Right lobe of liver (tissue), 4 donors: ENCODE results near the gene COQ9.

ENCODE experiments used
- POLR2A ChIP-seq: fragments of 450-650 bp; IDR thresholded peaks from one replicate; pipeline ENCODE4 v1.6.1; 2017; ENCODE audit warnings: antibody characterized with exemption, mild to moderate bottlenecking
- TF ChIP-seq, protein P1 (sequence below), 4 donors: fragments of 200-600 bp in 3 of 4; fragments of 450-650 bp in 1 of 4; IDR thresholded peaks; one replicate each; pipeline versions ENCODE4 v1.5.1 to v1.8.0; 2016 to 2022; ENCODE audit warnings: antibody characterized with exemption in 4 of 4, mild to moderate bottlenecking in 2 of 4
- donor health status: DM: no; HTN: no; CAD: no.
- donor health status: DM: no; HTN: no; CAD: no.
- donor health status: DM: no; HTN: yes; CAD: no.

DNA sequence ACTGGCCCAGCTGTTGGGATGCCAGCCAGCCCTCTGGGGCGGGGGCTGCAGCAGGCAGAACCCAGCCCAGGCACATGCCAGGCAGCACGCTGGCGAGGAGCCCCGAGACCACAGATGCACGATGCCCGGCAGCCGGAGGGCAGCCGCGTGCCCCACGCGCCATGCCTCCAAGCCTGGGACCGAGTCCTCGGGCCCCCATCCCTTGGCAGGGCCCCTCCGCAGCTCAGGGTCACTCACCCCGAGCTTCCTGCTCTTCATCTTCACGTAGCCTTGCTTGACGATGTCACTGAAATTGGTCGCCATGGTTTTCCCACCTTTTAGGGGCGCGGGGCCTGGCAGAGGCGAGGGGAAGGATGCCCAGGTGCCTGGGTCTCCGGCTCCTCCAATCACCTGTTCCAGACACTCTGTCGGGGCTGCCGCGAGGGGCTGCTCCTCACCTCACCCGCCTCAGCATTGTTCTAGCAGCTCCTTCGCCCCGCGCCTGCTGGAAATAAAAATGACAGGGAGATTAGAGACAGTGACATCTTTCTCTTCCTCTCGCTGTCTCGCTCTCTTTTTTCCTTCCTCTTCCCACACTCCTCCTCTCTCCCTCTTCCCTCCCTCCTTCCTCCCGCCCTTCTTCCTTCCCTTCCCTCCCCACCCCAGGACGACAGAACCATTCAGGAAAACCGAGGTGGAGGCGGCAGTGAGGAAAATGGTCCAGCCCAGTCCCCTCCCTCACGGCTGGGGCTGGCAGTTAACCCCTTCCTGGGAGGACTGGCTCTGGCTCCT, 32.1 kb downstream of the COQ9 start:
- TF ChIP-seq, protein P1, sequence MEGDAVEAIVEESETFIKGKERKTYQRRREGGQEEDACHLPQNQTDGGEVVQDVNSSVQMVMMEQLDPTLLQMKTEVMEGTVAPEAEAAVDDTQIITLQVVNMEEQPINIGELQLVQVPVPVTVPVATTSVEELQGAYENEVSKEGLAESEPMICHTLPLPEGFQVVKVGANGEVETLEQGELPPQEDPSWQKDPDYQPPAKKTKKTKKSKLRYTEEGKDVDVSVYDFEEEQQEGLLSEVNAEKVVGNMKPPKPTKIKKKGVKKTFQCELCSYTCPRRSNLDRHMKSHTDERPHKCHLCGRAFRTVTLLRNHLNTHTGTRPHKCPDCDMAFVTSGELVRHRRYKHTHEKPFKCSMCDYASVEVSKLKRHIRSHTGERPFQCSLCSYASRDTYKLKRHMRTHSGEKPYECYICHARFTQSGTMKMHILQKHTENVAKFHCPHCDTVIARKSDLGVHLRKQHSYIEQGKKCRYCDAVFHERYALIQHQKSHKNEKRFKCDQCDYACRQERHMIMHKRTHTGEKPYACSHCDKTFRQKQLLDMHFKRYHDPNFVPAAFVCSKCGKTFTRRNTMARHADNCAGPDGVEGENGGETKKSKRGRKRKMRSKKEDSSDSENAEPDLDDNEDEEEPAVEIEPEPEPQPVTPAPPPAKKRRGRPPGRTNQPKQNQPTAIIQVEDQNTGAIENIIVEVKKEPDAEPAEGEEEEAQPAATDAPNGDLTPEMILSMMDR (IDR thresholded peaks at IDR 0.05) = no peak
- no peak for TF ChIP-seq POLR2A
